OCI-LY7 (cell line): ENCODE measurements around the gene SEMA5A. TPM values are rescaled to one million over a fixed set of nuclear protein-coding genes. Genes with fewer than 3 reads are reported as not detected.

ENCODE experiments used
- BruUV-seq: library from RNA; stranded (reverse); fragments of 400-500 nt; replicated peaks from 2 replicates; lab custom pipeline; 2021; lab: Mats Ljungman, UMichigan
- CTCF ChIA-PET: fragments of 300-600 bp; sonication (Branson Sonifier 250); formaldehyde crosslinking; loops from one replicate; lab custom pipeline; 2022; ENCODE audit warnings: antibody characterized with exemption; ENCODE audit not compliant: unreplicated experiment; lab: Charles Lee
- POLR2A ChIA-PET: fragments of 300-600 bp; sonication (Branson Sonifier 250); formaldehyde crosslinking; loops from one replicate; lab custom pipeline; 2022; ENCODE audit warnings: antibody characterized with exemption; lab: Charles Lee
- DNase-seq: peaks from one replicate; pipeline ENCODE4 v3.0.0-alpha.2; 2015; ENCODE audit warnings: low spot score
- H2AFZ ChIP-seq: fragments of 200-600 bp; sonication (generic), shearing (Covaris generic); 2 replicates; pipeline ENCODE4 v1.6.1; 2014; ENCODE audit warnings: mild to moderate bottlenecking, antibody characterized with exemption, low read length, moderate library complexity
- H3K27ac ChIP-seq: fragments of 200-600 bp; sonication (generic); 2 replicates; pipeline ENCODE4 v1.5.1; 2014; ENCODE audit warnings: mixed run types, low read depth, mild to moderate bottlenecking, moderate library complexity, low read length, inconsistent platforms; ENCODE audit not compliant: poor library complexity, severe bottlenecking
- H3K36me3 ChIP-seq: fragments of 200-600 bp; sonication (generic); 2 replicates; pipeline ENCODE4 v1.6.1; 2014; ENCODE audit warnings: mild to moderate bottlenecking, antibody characterized with exemption, low read length, moderate library complexity, mixed read lengths; ENCODE audit not compliant: insufficient read depth
- H3K4me1 ChIP-seq: fragments of 200-600 bp; sonication (generic); 2 replicates; pipeline ENCODE4 v1.5.1; 2014; ENCODE audit warnings: mild to moderate bottlenecking, low read length; ENCODE audit not compliant: insufficient read depth, poor library complexity, severe bottlenecking
- H3K4me2 ChIP-seq: fragments of 200-600 bp; sonication (generic); 2 replicates; pipeline ENCODE4 v1.6.1; 2014; ENCODE audit warnings: mild to moderate bottlenecking, low read length
- H3K4me3 ChIP-seq: fragments of 200-600 bp; sonication (generic); 2 replicates; pipeline ENCODE4 v1.5.1; 2014; ENCODE audit warnings: mild to moderate bottlenecking, low read depth, low read length; ENCODE audit not compliant: poor library complexity, severe bottlenecking
- H3K79me2 ChIP-seq: fragments of 200-600 bp; sonication (generic); 2 replicates; pipeline ENCODE4 v1.6.1; 2016; ENCODE audit warnings: low read depth, mild to moderate bottlenecking, low read length, moderate library complexity, mixed read lengths; ENCODE audit not compliant: insufficient read depth
- H3K9me2 ChIP-seq: fragments of 200-600 bp; sonication (generic); 2 replicates; pipeline ENCODE4 v1.6.1; 2016; ENCODE audit warnings: mild to moderate bottlenecking, low read length, mixed read lengths; ENCODE audit not compliant: insufficient read depth
- H3K9me3 ChIP-seq: fragments of 200-600 bp; sonication (generic); 2 replicates; pipeline ENCODE4 v1.6.1; 2014; ENCODE audit warnings: mild to moderate bottlenecking, mixed run types, low read length, mixed read lengths
- H4K20me1 ChIP-seq: fragments of 200-600 bp; sonication (generic); 2 replicates; pipeline ENCODE4 v1.6.1; 2014; ENCODE audit warnings: mild to moderate bottlenecking, antibody characterized with exemption, low read length, moderate library complexity, mixed read lengths; ENCODE audit not compliant: insufficient read depth
- EZH2phosphoT487 ChIP-seq: fragments of 200-600 bp; sonication (generic); IDR thresholded peaks from 2 replicates; pipeline ENCODE4 v1.6.1; 2018; ENCODE audit warnings: low read depth, borderline replicate concordance, mild to moderate bottlenecking, mixed run types, antibody characterized with exemption, low read length, moderate library complexity, mixed read lengths
- intact Hi-C: fragments of 100-400 bp; cut with micrococcal nuclease; formaldehyde crosslinking; loops from one replicate; pipeline ENCODE4 v1.10.0; 2022; ENCODE audit not compliant: unreplicated experiment
- total RNA-seq, 2 experiments: library from RNA; depleted of rRNA in 1 of 2; stranded (reverse); fragments of >200 nt in 1 of 2; shearing (Covaris generic) in 1 of 2; gene quantifications; 2 replicates each; pipeline ENCODE4 v1.2.3, GENCODE V29; 2014 to 2022
- TF ChIP-seq, protein P1 (sequence below): fragments of 200-600 bp; sonication (generic); conservative IDR thresholded peaks from 2 replicates; pipeline ENCODE4 v1.5.1; 2014; ENCODE audit warnings: mild to moderate bottlenecking, antibody characterized with exemption, low read length, moderate library complexity, mixed read lengths

SEMA5A gene
- total RNA-seq, 2 experiments from 2014 or later = not detected

DNA sequence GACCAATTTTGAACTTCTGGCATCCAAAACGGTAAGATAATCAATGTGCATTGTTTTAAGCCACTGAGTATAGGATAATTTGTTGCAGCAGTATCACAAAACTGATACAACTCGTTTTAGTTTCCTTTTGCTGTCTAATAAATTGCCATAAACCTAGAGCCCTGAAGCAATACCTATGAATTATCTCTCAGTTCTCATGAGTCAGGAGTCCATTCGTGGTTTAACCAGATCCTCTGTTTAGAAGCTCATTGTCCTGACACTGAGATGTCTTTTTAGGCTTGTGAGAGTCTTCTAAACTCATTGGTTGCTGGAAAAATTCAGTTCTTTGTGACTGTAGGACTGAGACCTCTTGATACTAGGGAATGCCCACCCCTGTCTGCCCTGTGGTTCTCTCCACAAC is 262.9 kb downstream of the SEMA5A start:
- no TSS peak for BruUV-seq
- no peaks in the 10 kb centered on the region for H4K20me1 ChIP-seq
- no peak for TF ChIP-seq EZH2phosphoT487
- H3K27ac ChIP-seq = no peak overlapping the region
- H3K4me3 ChIP-seq = no peak overlapping the region
- intact Hi-C loops = no loop called here
- no peaks in the 10 kb centered on the region for H3K36me3 ChIP-seq
- DNase-seq = no peak
- ChIA-PET POLR2A (no interaction called here), CTCF (no interaction called here)
- no peak overlapping the region for H3K4me2 ChIP-seq
- no peaks in the 10 kb centered on the region for H3K9me2 ChIP-seq
- no peaks in the 10 kb centered on the region for H3K79me2 ChIP-seq
- no peaks in the 10 kb centered on the region for H3K9me3 ChIP-seq
- H2AFZ ChIP-seq = no peak overlapping the region
- H3K4me1 ChIP-seq = no peaks in the 10 kb centered on the region

DNA sequence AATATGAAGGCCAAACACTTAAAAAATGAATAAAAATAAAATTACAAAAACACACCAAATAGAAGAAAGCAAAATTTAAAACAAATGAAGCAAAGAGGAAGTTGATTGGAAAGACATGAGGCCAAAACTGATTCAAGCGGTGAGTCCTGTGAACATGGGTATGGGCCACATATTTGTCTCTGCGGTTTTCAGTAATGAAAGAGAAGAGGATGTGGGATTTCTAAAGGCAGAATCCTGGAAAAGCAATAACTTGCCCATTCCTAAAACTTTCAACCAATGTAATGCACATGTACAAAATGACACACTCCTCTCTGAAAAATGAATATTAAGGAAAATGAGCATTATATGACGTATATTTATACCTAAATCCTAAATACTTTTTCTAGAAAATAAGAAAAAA is 263.7 kb downstream of the SEMA5A start:
- no peaks in the 10 kb centered on the region for H3K9me2 ChIP-seq
- TF ChIP-seq, protein P1, sequence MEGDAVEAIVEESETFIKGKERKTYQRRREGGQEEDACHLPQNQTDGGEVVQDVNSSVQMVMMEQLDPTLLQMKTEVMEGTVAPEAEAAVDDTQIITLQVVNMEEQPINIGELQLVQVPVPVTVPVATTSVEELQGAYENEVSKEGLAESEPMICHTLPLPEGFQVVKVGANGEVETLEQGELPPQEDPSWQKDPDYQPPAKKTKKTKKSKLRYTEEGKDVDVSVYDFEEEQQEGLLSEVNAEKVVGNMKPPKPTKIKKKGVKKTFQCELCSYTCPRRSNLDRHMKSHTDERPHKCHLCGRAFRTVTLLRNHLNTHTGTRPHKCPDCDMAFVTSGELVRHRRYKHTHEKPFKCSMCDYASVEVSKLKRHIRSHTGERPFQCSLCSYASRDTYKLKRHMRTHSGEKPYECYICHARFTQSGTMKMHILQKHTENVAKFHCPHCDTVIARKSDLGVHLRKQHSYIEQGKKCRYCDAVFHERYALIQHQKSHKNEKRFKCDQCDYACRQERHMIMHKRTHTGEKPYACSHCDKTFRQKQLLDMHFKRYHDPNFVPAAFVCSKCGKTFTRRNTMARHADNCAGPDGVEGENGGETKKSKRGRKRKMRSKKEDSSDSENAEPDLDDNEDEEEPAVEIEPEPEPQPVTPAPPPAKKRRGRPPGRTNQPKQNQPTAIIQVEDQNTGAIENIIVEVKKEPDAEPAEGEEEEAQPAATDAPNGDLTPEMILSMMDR = no peak
- no peak for TF ChIP-seq EZH2phosphoT487
- H3K4me2 ChIP-seq = no peak overlapping the region
- no peak overlapping the region for H3K4me3 ChIP-seq
- intact Hi-C loops = no loop called here
- no peak overlapping the region for H3K27ac ChIP-seq
- H2AFZ ChIP-seq = no peak overlapping the region
- no TSS peak for BruUV-seq
- ChIA-PET CTCF (no interaction called here), POLR2A (no interaction called here)
- DNase-seq = no peak
- H3K79me2 ChIP-seq = no peaks in the 10 kb centered on the region
- no peaks in the 10 kb centered on the region for H3K4me1 ChIP-seq
- H3K9me3 ChIP-seq = no peaks in the 10 kb centered on the region
- H4K20me1 ChIP-seq = no peaks in the 10 kb centered on the region
- no peaks in the 10 kb centered on the region for H3K36me3 ChIP-seq

DNA sequence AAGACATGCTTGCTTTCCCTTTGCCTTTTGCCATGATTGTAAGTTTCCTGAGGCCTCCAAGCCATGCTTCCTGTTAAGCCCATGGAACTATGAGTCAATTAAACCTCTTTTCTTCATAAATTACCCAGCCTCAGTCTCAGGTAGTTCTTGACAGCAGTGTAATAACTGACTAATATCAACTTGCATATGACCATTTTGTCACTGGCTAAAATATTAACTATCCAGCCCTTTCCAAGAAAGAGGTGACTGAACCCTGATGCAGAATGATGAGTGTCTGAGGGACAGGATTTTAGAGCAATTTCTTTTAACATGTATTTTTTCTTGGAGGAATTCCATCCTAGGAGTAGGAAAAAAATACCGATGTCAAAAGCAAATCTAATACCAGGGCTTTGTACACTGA is 266.1 kb downstream of the SEMA5A start:
- ChIA-PET POLR2A (no interaction called here), CTCF (no interaction called here)
- H3K79me2 ChIP-seq = no peaks in the 10 kb centered on the region
- no peak overlapping the region for H3K27ac ChIP-seq
- H3K4me3 ChIP-seq = no peak overlapping the region
- H3K36me3 ChIP-seq = no peaks in the 10 kb centered on the region
- intact Hi-C loops = no loop called here
- DNase-seq = no peak
- no peak for TF ChIP-seq EZH2phosphoT487
- TF ChIP-seq, protein P1 = no peak
- H3K9me3 ChIP-seq = no peaks in the 10 kb centered on the region
- no peak overlapping the region for H2AFZ ChIP-seq
- H3K4me1 ChIP-seq = no peaks in the 10 kb centered on the region
- no TSS peak for BruUV-seq
- no peaks in the 10 kb centered on the region for H4K20me1 ChIP-seq
- no peaks in the 10 kb centered on the region for H3K9me2 ChIP-seq
- H3K4me2 ChIP-seq = no peak overlapping the region
